Panc1 (cell line): Measurements from ENCODE around the gene RHOJ.

Source experiments
- CTCF ChIP-seq: fragments of 450-650 bp; IDR thresholded peaks from 2 replicates; pipeline ENCODE4 v1.5.1; 2017; ENCODE audit warnings: mild to moderate bottlenecking
- POLR2AphosphoS5 ChIP-seq: IDR thresholded peaks from 2 replicates; pipeline ENCODE4 v1.6.1; 2012; ENCODE audit warnings: mild to moderate bottlenecking, low read depth, low read length, moderate library complexity
- TCF7L2 ChIP-seq: IDR thresholded peaks from 2 replicates; pipeline ENCODE4 v1.6.1; 2011; ENCODE audit warnings: mild to moderate bottlenecking, low read depth, low read length, inconsistent platforms
- TF ChIP-seq, protein P1 (sequence below), 2 experiments: IDR thresholded peaks; 2 replicates each; pipeline ENCODE4 v1.6.1; 2011 to 2012; ENCODE audit warnings: low read depth in 2 of 2, control low read depth in 1 of 2, low read length in 1 of 2, mild to moderate bottlenecking in 1 of 2, moderate library complexity in 1 of 2; ENCODE audit not compliant: insufficient read depth in 1 of 2

GRCh38 chr14:63245893-63246292 lies 41.6 kb downstream of the RHOJ start:
- TF ChIP-seq CTCF (no peak), POLR2AphosphoS5 (no peak), TCF7L2 (no peak)
- TF ChIP-seq, protein P1, sequence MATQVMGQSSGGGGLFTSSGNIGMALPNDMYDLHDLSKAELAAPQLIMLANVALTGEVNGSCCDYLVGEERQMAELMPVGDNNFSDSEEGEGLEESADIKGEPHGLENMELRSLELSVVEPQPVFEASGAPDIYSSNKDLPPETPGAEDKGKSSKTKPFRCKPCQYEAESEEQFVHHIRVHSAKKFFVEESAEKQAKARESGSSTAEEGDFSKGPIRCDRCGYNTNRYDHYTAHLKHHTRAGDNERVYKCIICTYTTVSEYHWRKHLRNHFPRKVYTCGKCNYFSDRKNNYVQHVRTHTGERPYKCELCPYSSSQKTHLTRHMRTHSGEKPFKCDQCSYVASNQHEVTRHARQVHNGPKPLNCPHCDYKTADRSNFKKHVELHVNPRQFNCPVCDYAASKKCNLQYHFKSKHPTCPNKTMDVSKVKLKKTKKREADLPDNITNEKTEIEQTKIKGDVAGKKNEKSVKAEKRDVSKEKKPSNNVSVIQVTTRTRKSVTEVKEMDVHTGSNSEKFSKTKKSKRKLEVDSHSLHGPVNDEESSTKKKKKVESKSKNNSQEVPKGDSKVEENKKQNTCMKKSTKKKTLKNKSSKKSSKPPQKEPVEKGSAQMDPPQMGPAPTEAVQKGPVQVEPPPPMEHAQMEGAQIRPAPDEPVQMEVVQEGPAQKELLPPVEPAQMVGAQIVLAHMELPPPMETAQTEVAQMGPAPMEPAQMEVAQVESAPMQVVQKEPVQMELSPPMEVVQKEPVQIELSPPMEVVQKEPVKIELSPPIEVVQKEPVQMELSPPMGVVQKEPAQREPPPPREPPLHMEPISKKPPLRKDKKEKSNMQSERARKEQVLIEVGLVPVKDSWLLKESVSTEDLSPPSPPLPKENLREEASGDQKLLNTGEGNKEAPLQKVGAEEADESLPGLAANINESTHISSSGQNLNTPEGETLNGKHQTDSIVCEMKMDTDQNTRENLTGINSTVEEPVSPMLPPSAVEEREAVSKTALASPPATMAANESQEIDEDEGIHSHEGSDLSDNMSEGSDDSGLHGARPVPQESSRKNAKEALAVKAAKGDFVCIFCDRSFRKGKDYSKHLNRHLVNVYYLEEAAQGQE (IDR thresholded peaks at IDR 0.05; ENCODE audit: insufficient read depth in 1 of 2, low read depth in 2 of 2, low read length in 1 of 2), result no peak
